ENCODE measurements around the gene SEMA5B. TPM values are rescaled to one million over a fixed set of nuclear protein-coding genes. Genes with fewer than 3 reads are reported as not detected.

The SEMA5B gene
- total RNA-seq, 1 experiment from 2014 or later: 1.0 TPM

- Mint-ChIP-seq H3K27me3 (ENCODE audit: insufficient read depth, unreplicated experiment) (peaks cover 4% of the 10 kb centered on the region), H3K9me3 (ENCODE audit: unreplicated experiment) (no peaks in the 10 kb centered on the region), H3K36me3 (ENCODE audit: insufficient read depth, unreplicated experiment) (peaks cover 6% of the 10 kb centered on the region), H3K27ac (ENCODE audit: unreplicated experiment) (no peak overlapping the region), H3K4me1 (ENCODE audit: low read depth, unreplicated experiment) (peaks cover 9% of the 10 kb centered on the region), H3K4me3 (ENCODE audit: unreplicated experiment) (no peak overlapping the region)
- Histone ChIP-seq H3K4me1 (peaks cover 12% of the 10 kb centered on the region), H3K36me3 (ENCODE audit: control insufficient read depth, insufficient read depth, low read length) (no peaks in the 10 kb centered on the region), H3K27me3 (replicated peaks; ENCODE audit: control insufficient read depth, insufficient read depth, low read length) (no peaks in the 10 kb centered on the region), H3K9me3 (no peaks in the 10 kb centered on the region), H3K4me3 (ENCODE audit: low read depth, low read length) (no peak overlapping the region)
- intact Hi-C loops (cut with micrococcal nuclease; ENCODE audit: unreplicated experiment): no loop called here
- ChIA-PET CTCF (no interaction called here), POLR2A (no interaction called here)
- DNase-seq: no peak
- BruUV-seq (replicated peaks): no TSS peak
- no peak for TF ChIP-seq CTCF (IDR thresholded peaks at IDR 0.05; ENCODE audit: insufficient read depth in 1 of 2, low read depth in 1 of 2, low read length in 1 of 2, severe bottlenecking in 1 of 2, unreplicated experiment in 1 of 2)
These were observed 36.9 kb upstream of the SEMA5B start for GRCh38 chr3:123064506-123064905.

GRCh38 chr3:123063034-123063433, 35.5 kb upstream of the SEMA5B start:
- Mint-ChIP-seq H3K4me1 (ENCODE audit: low read depth, unreplicated experiment) (no peaks in the 10 kb centered on the region), H3K9me3 (ENCODE audit: unreplicated experiment) (no peaks in the 10 kb centered on the region), H3K27me3 (ENCODE audit: insufficient read depth, unreplicated experiment) (peaks cover 4% of the 10 kb centered on the region), H3K27ac (ENCODE audit: unreplicated experiment) (no peak overlapping the region), H3K4me3 (ENCODE audit: unreplicated experiment) (no peak overlapping the region), H3K36me3 (ENCODE audit: insufficient read depth, unreplicated experiment) (peaks cover 6% of the 10 kb centered on the region)
- ChIA-PET POLR2A (no interaction called here), CTCF (no interaction called here)
- Histone ChIP-seq H3K4me3 (ENCODE audit: low read depth, low read length) (no peak overlapping the region), H3K27me3 (replicated peaks; ENCODE audit: control insufficient read depth, insufficient read depth, low read length) (no peaks in the 10 kb centered on the region), H3K9me3 (no peaks in the 10 kb centered on the region), H3K4me1 (no peaks in the 10 kb centered on the region), H3K36me3 (ENCODE audit: control insufficient read depth, insufficient read depth, low read length) (no peaks in the 10 kb centered on the region)
- no peak for TF ChIP-seq CTCF (IDR thresholded peaks at IDR 0.05; ENCODE audit: insufficient read depth in 1 of 2, low read depth in 1 of 2, low read length in 1 of 2, severe bottlenecking in 1 of 2, unreplicated experiment in 1 of 2)
- no peak for DNase-seq
- no TSS peak for BruUV-seq (replicated peaks)
- intact Hi-C loops (cut with micrococcal nuclease; ENCODE audit: unreplicated experiment): no loop called here

GRCh38 chr3:123061856-123062255, 34.3 kb upstream of the SEMA5B start:
- CTCF ChIA-PET: no interaction called here
- Histone ChIP-seq H3K36me3 (ENCODE audit: control insufficient read depth, insufficient read depth, low read length) (no peaks in the 10 kb centered on the region), H3K4me1 (no peaks in the 10 kb centered on the region), H3K4me3 (ENCODE audit: low read depth, low read length) (no peak overlapping the region), H3K27me3 (replicated peaks; ENCODE audit: control insufficient read depth, insufficient read depth, low read length) (no peaks in the 10 kb centered on the region), H3K9me3 (no peaks in the 10 kb centered on the region)
- TF ChIP-seq CTCF (IDR thresholded peaks at IDR 0.05; ENCODE audit: insufficient read depth in 1 of 2, low read depth in 1 of 2, low read length in 1 of 2, severe bottlenecking in 1 of 2, unreplicated experiment in 1 of 2): no peak
- H3K27me3 Mint-ChIP-seq (ENCODE audit: insufficient read depth, unreplicated experiment): peaks cover 4% of the 10 kb centered on the region
- no peak overlapping the region for H3K27ac Mint-ChIP-seq (ENCODE audit: unreplicated experiment)
- no TSS peak for BruUV-seq (replicated peaks)
- intact Hi-C loops (cut with micrococcal nuclease; ENCODE audit: unreplicated experiment): no loop called here
- peaks cover 4% of the 10 kb centered on the region for H3K36me3 Mint-ChIP-seq (ENCODE audit: insufficient read depth, unreplicated experiment)
- H3K4me3 Mint-ChIP-seq (ENCODE audit: unreplicated experiment): no peak overlapping the region
- no peaks in the 10 kb centered on the region for H3K4me1 Mint-ChIP-seq (ENCODE audit: low read depth, unreplicated experiment)
- DNase-seq: no peak
- no peaks in the 10 kb centered on the region for H3K9me3 Mint-ChIP-seq (ENCODE audit: unreplicated experiment)
- POLR2A ChIA-PET: no interaction called here

Measured in Caco-2 (cell line).